ENCODE results near the gene FLII.
"Not testable (repeated sequence)": the region's sequence is repeated elsewhere in the genome, so short reads cannot be mapped to it uniquely, and the experiment has no call there.

Gene FLII

GRCh38 chr17:18225642-18226283, 32.8 kb downstream of the FLII start:
- Mint-ChIP-seq H3K9me3 (no peaks in the 10 kb centered on the region), H3K36me3 (peaks cover 0 to 3% of the 10 kb centered on the region in 2 donors), H3K27me3 (no peaks in the 10 kb centered on the region), H3K4me3 (peak overlapping the region; percentile 87 to 89), H3K27ac (peak overlapping the region; percentile 57), H3K4me1 (peaks cover 11 to 23% of the 10 kb centered on the region in 2 donors)
- ATAC-seq (replicated peaks) = peak; percentile 5 to 8
- no peak for DNase-seq

GRCh38 chr17:18225121-18225641, 33.4 kb downstream of the FLII start, which contains the start of gene LLGL1:
Gene LLGL1 (plus strand): TSS chr17:18225635. CDS start chr17:18225683, 48 bp downstream.
- Mint-ChIP-seq H3K27me3 (no peaks in the 10 kb centered on the region), H3K4me1 (peaks cover 11 to 23% of the 10 kb centered on the region in 2 donors), H3K27ac (peak within 1 kb of the TSS; percentile 79), H3K4me3 (peak within 1 kb of the TSS; percentile 87 to 89), H3K36me3 (peaks cover 0 to 3% of the 10 kb centered on the region in 2 donors), H3K9me3 (no peaks in the 10 kb centered on the region)
- peak; percentile 97 to 98 for ATAC-seq (replicated peaks)
- DNase-seq = peak; percentile 88

- Mint-ChIP-seq H3K9me3 (no peaks in the 10 kb centered on the region), H3K4me1 (peaks cover 11 to 23% of the 10 kb centered on the region in 2 donors), H3K27ac (peak overlapping the region; percentile 79)
Observed at GRCh38 chr17:18224387-18225120, 34.0 kb downstream of the FLII start.

GRCh38 chr17:18224053-18224386, 34.5 kb downstream of the FLII start:
- Mint-ChIP-seq H3K36me3 (peaks cover 0 to 3% of the 10 kb centered on the region in 2 donors), H3K27ac (no peak overlapping the region), H3K4me1 (peaks cover 11 to 23% of the 10 kb centered on the region in 2 donors), H3K4me3 (no peak overlapping the region), H3K9me3 (no peaks in the 10 kb centered on the region), H3K27me3 (no peaks in the 10 kb centered on the region)
- DNase-seq (no peak), ATAC-seq (replicated peaks) (no peak)

More at GRCh38 chr17:18224387-18225120, 34.0 kb downstream of the FLII start:
- no peaks in the 10 kb centered on the region for H3K27me3 Mint-ChIP-seq
- H3K36me3 Mint-ChIP-seq = peaks cover 0 to 3% of the 10 kb centered on the region in 2 donors
- DNase-seq = no peak
- no peak for ATAC-seq (replicated peaks)
- H3K4me3 Mint-ChIP-seq = peak overlapping the region; percentile 77 to 78

GRCh38 chr17:18218756-18219415, 39.7 kb downstream of the FLII start:
- DNase-seq (no peak), ATAC-seq (replicated peaks) (no peak)
- Mint-ChIP-seq H3K4me1 (peaks cover 2 to 12% of the 10 kb centered on the region in 2 donors), H3K27me3 (no peaks in the 10 kb centered on the region), H3K27ac (no peak overlapping the region), H3K4me3 (no peak overlapping the region), H3K9me3 (no peaks in the 10 kb centered on the region), H3K36me3 (peaks cover 0 to 2% of the 10 kb centered on the region in 2 donors)

- DNase-seq (peak; percentile 59), ATAC-seq (replicated peaks) (peak; percentile 93 to 95)
- Mint-ChIP-seq H3K36me3 (peaks cover 0 to 3% of the 10 kb centered on the region in 2 donors), H3K27me3 (no peaks in the 10 kb centered on the region), H3K4me3 (no peak overlapping the region), H3K27ac (no peak overlapping the region), H3K9me3 (no peaks in the 10 kb centered on the region), H3K4me1 (peaks cover 2 to 12% of the 10 kb centered on the region in 2 donors)
Observed at GRCh38 chr17:18217412-18218015, 41.0 kb downstream of the FLII start.

GRCh38 chr17:18216906-18217305, 41.6 kb downstream of the FLII start:
- not testable (repeated sequence) for H3K9me3 Mint-ChIP-seq; H3K27me3 Mint-ChIP-seq; DNase-seq; H3K36me3 Mint-ChIP-seq; H3K27ac Mint-ChIP-seq; H3K4me3 Mint-ChIP-seq; ATAC-seq (replicated peaks)
- H3K4me1 Mint-ChIP-seq = peaks cover 2 to 12% of the 10 kb centered on the region in 2 donors

GRCh38 chr17:18213666-18214270, 44.8 kb downstream of the FLII start:
- H3K4me3 Mint-ChIP-seq = no peak overlapping the region
- no peak for DNase-seq
- H3K4me1 Mint-ChIP-seq = peaks cover 2 to 12% of the 10 kb centered on the region in 2 donors
- no peak overlapping the region for H3K27ac Mint-ChIP-seq
- no peak for ATAC-seq (replicated peaks)
- H3K36me3 Mint-ChIP-seq = peaks cover 11 to 15% of the 10 kb centered on the region in 2 donors
- no peaks in the 10 kb centered on the region for H3K9me3 Mint-ChIP-seq
- no peaks in the 10 kb centered on the region for H3K27me3 Mint-ChIP-seq

- Mint-ChIP-seq H3K9me3 (no peaks in the 10 kb centered on the region), H3K36me3 (peaks cover 35 to 45% of the 10 kb centered on the region in 2 donors), H3K27ac (no peak overlapping the region), H3K4me1 (peaks cover 2 to 7% of the 10 kb centered on the region in 2 donors), H3K4me3 (no peak overlapping the region), H3K27me3 (no peaks in the 10 kb centered on the region)
- no peak for DNase-seq
- ATAC-seq (replicated peaks) = no peak
Observed at GRCh38 chr17:18208092-18208491, 50.4 kb downstream of the FLII start.

- no peak overlapping the region for H3K27ac Mint-ChIP-seq
- H3K27me3 Mint-ChIP-seq = no peaks in the 10 kb centered on the region
- no peaks in the 10 kb centered on the region for H3K9me3 Mint-ChIP-seq
- no peak overlapping the region for H3K4me3 Mint-ChIP-seq
- DNase-seq (no peak), ATAC-seq (replicated peaks) (no peak)
- peaks cover 5 to 7% of the 10 kb centered on the region in 2 donors for H3K4me1 Mint-ChIP-seq
- peaks cover 35 to 49% of the 10 kb centered on the region in 2 donors for H3K36me3 Mint-ChIP-seq
Observed at GRCh38 chr17:18206962-18207361, 51.6 kb downstream of the FLII start.

GRCh38 chr17:18205861-18206260, 52.7 kb downstream of the FLII start:
- peaks cover 7 to 8% of the 10 kb centered on the region in 2 donors for H3K4me1 Mint-ChIP-seq
- no peak overlapping the region for H3K27ac Mint-ChIP-seq
- no peak for ATAC-seq (replicated peaks)
- no peak for DNase-seq
- H3K4me3 Mint-ChIP-seq = no peak overlapping the region
- no peaks in the 10 kb centered on the region for H3K27me3 Mint-ChIP-seq
- peaks cover 33 to 52% of the 10 kb centered on the region in 2 donors for H3K36me3 Mint-ChIP-seq
- no peaks in the 10 kb centered on the region for H3K9me3 Mint-ChIP-seq

GRCh38 chr17:18203308-18203707, 55.2 kb downstream of the FLII start:
- H3K4me1 Mint-ChIP-seq = peaks cover 18 to 24% of the 10 kb centered on the region in 2 donors
- no peak overlapping the region for H3K4me3 Mint-ChIP-seq
- no peaks in the 10 kb centered on the region for H3K9me3 Mint-ChIP-seq
- DNase-seq = no peak
- no peak overlapping the region for H3K27ac Mint-ChIP-seq
- peaks cover 26 to 53% of the 10 kb centered on the region in 2 donors for H3K36me3 Mint-ChIP-seq
- no peak for ATAC-seq (replicated peaks)
- no peaks in the 10 kb centered on the region for H3K27me3 Mint-ChIP-seq

GRCh38 chr17:18201108-18201507, 57.4 kb downstream of the FLII start:
- Mint-ChIP-seq H3K4me1 (peaks cover 22 to 27% of the 10 kb centered on the region in 2 donors), H3K36me3 (peaks cover 22 to 55% of the 10 kb centered on the region in 2 donors), H3K9me3 (no peaks in the 10 kb centered on the region), H3K27me3 (no peaks in the 10 kb centered on the region), H3K27ac (peak overlapping the region; percentile 77), H3K4me3 (no peak overlapping the region)
- ATAC-seq (replicated peaks) (no peak), DNase-seq (no peak)

All from stimulated activated naive B cell treated with anti-CD40 and anti-IgM and Interleukin-4, amounts not matched to agents 10 μg/mL and 1 μg/mL and 100 μg/mL, for 72 hours (primary cell).